ENCODE measurements around the gene SAMM50. TPM values are rescaled to one million over a fixed set of nuclear protein-coding genes. Genes with fewer than 3 reads are reported as not detected.

The SAMM50 gene
- total and polyA plus RNA-seq, 10 of the 15 experiments (the other 5 are each of a cell fraction or from before 2014, with no cell fraction given): 38.2 to 126 (median 62.4) TPM

DNA sequence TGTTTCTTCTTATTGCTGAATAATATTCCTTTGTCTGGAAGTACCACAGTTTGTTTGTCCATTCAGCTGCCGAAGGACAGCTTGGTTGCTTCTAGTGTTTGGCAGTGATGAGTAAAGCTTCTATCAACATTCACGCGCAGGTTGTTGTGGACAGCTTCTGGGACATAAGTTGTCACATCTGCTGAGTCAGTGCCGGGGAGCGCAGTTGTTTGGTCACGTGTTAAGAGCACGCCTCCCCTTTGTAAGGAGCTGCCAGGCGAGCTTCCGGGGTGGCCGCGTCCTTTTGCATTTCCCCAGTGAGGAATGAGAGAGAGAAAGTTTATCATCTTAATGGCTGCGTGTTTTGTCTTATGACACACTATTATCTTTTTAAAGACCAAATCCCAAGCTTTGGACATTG lies 30.3 kb downstream of the SAMM50 start:
- no peak for DNase-seq (ENCODE audit: low read depth, low spot score)
- ChIA-PET RAD21 (ENCODE audit: unreplicated experiment) (no interaction called here), POLR2A (no interaction called here), SMC1A (ENCODE audit: uncharacterized antibody, unreplicated experiment) (no interaction called here), CTCF (interaction anchor here (0.6 to 3.7 kb wide), 4 partner anchors 8 to 246 kb away, joined by 3 to 27 read pairs (median 3); no protein-coding TSS in a partner anchor)
- Histone ChIP-seq H3K27ac (ENCODE audit: control insufficient read depth, insufficient read depth) (no peak overlapping the region), H4K20me1 (ENCODE audit: control insufficient read depth, insufficient read depth) (no peaks in the 10 kb centered on the region; the same call in 1 of the 2 replicates), H3K36me3 (ENCODE audit: control insufficient read depth in 2 of 2, insufficient read depth in 2 of 2, low read length in 1 of 2) (peaks cover 17 to 41% of the 10 kb centered on the region in 2 experiments), H3K79me2 (ENCODE audit: control insufficient read depth, insufficient read depth, low read length) (no peaks in the 10 kb centered on the region), H3K9ac (ENCODE audit: control insufficient read depth, insufficient read depth, low read length) (no peak overlapping the region), H3K4me2 (ENCODE audit: control insufficient read depth, insufficient read depth) (no peak overlapping the region), H3K4me3 (no peak overlapping the region), H3K9me3 (replicated peaks; ENCODE audit: control insufficient read depth, insufficient read depth, low read length) (no peaks in the 10 kb centered on the region), H2AFZ (ENCODE audit: control insufficient read depth, low read depth, low read length) (no peak overlapping the region), H3K27me3 (replicated peaks in 1 of 2; ENCODE audit: control insufficient read depth in 2 of 2, insufficient read depth in 2 of 2, low read length in 1 of 2) (no peaks in the 10 kb centered on the region), H3K4me1 (ENCODE audit: control insufficient read depth, insufficient read depth, low read length) (no peaks in the 10 kb centered on the region)
- WGBS (ENCODE audit: insufficient coverage, insufficient replicate concordance, low lambda C conversion rate, missing lambda C conversion rate): 91% methylated on average over 12 of the region's 12 CpGs
- no peak for ATAC-seq
- in situ Hi-C loops (cut with MboI) (no loop called here), intact Hi-C loops (cut with micrococcal nuclease; ENCODE audit: unreplicated experiment) (no loop called here)
- no peak for FAIRE-seq
- BruUV-seq (replicated peaks): no TSS peak
- TF ChIP-seq, protein P1, sequence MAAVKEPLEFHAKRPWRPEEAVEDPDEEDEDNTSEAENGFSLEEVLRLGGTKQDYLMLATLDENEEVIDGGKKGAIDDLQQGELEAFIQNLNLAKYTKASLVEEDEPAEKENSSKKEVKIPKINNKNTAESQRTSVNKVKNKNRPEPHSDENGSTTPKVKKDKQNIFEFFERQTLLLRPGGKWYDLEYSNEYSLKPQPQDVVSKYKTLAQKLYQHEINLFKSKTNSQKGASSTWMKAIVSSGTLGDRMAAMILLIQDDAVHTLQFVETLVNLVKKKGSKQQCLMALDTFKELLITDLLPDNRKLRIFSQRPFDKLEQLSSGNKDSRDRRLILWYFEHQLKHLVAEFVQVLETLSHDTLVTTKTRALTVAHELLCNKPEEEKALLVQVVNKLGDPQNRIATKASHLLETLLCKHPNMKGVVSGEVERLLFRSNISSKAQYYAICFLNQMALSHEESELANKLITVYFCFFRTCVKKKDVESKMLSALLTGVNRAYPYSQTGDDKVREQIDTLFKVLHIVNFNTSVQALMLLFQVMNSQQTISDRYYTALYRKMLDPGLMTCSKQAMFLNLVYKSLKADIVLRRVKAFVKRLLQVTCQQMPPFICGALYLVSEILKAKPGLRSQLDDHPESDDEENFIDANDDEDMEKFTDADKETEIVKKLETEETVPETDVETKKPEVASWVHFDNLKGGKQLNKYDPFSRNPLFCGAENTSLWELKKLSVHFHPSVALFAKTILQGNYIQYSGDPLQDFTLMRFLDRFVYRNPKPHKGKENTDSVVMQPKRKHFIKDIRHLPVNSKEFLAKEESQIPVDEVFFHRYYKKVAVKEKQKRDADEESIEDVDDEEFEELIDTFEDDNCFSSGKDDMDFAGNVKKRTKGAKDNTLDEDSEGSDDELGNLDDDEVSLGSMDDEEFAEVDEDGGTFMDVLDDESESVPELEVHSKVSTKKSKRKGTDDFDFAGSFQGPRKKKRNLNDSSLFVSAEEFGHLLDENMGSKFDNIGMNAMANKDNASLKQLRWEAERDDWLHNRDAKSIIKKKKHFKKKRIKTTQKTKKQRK (IDR thresholded peaks at IDR 0.05; ENCODE audit: low read depth, low read length): no peak
- TF ChIP-seq SMC3 (IDR thresholded peaks at IDR 0.05; ENCODE audit: borderline replicate concordance, low read length): no peak

Measured in GM12878 (cell line).